K562 (cell line): ENCODE measurements around the gene TTLL3. TPM values are rescaled to one million over a fixed set of nuclear protein-coding genes. Genes with fewer than 3 reads are reported as not detected.

ENCODE experiments used
- ATAC-seq: fragments of 200-7000 bp; cut with Tn5 transposase; 3 replicates; pipeline ENCODE4 v1.9.1; 2020; ENCODE audit warnings: moderate library complexity
- BruUV-seq: library from RNA; stranded (reverse); fragments of 400-500 nt; replicated peaks from 2 replicates; lab custom pipeline; 2021; lab: Mats Ljungman, UMichigan
- CTCF ChIA-PET: fragments of 300-600 bp; formaldehyde crosslinking; extraction: SDS; loops from one replicate; lab custom pipeline; 2021; ENCODE audit warnings: low intra/inter-chr PET ratio; lab: Yijun Ruan, JAX
- POLR2A ChIA-PET: fragments of 300-600, 350-650 bp; sonication (Branson Sonifier 250); formaldehyde crosslinking; extraction: SDS; loops from one replicate; lab custom pipeline; 2021; ENCODE audit warnings: antibody characterized with exemption, inconsistent platforms; lab: Yijun Ruan, JAX
- DNase-seq, 4 experiments: peaks; one replicate each; pipeline versions ENCODE4 v3.0.0 to v3.0.0-alpha.2; 2011 to 2018; ENCODE audit warnings: low spot score in 3 of 4, mixed read lengths in 3 of 4; ENCODE audit errors: extremely low read depth in 1 of 4
- FAIRE-seq: peaks from 2 replicates; lab custom pipeline; 2011; peaks lifted over from hg19 to GRCh38; lab: Jason Lieb, UNC
- H2AFZ ChIP-seq: 2 replicates; pipeline ENCODE4 v1.6.0; 2011; ENCODE audit warnings: low read depth, low read length, control low read depth, inconsistent platforms
- H3K27ac ChIP-seq: fragments of 200-600 bp; 3 replicates; pipeline ENCODE4 v1.8.0; 2011; ENCODE audit warnings: low read depth, mild to moderate bottlenecking, control low read depth, inconsistent platforms, low read length, moderate library complexity, mixed read lengths; ENCODE audit errors: extremely low read depth
- H3K27me3 ChIP-seq, 2 experiments: fragments of 300-600 bp in 1 of 2; 2 replicates in 1 of 2; 3 replicates in 1 of 2; pipeline versions ENCODE4 v1.6.0 to v1.8.0; 2011; ENCODE audit warnings: inconsistent platforms in 2 of 2, low read length in 2 of 2, mild to moderate bottlenecking in 1 of 2, mixed read lengths in 1 of 2, moderate library complexity in 1 of 2; ENCODE audit not compliant: control insufficient read depth in 2 of 2, insufficient read depth in 2 of 2
- H3K36me3 ChIP-seq: fragments of 300-600 bp; 3 replicates; pipeline ENCODE4 v1.8.0; 2011; ENCODE audit warnings: mild to moderate bottlenecking, low read length, inconsistent platforms; ENCODE audit not compliant: control insufficient read depth, insufficient read depth
- H3K4me1 ChIP-seq, 2 experiments: fragments of 200-600 bp in 1 of 2; replicated peaks in 1 of 2; 2 replicates in 1 of 2; 3 replicates in 1 of 2; pipeline versions ENCODE4 v1.5.1 to v1.8.0; 2011; ENCODE audit warnings: inconsistent platforms in 2 of 2, low read length in 2 of 2, mild to moderate bottlenecking in 1 of 2, mixed read lengths in 1 of 2, moderate library complexity in 1 of 2; ENCODE audit not compliant: control insufficient read depth in 2 of 2, insufficient read depth in 2 of 2
- H3K4me2 ChIP-seq: 2 replicates; pipeline ENCODE4 v1.6.1; 2011; ENCODE audit warnings: low read length, control low read depth, inconsistent platforms, mixed read lengths; ENCODE audit not compliant: insufficient read depth
- H3K4me3 ChIP-seq: fragments of 200-600 bp; sonication (generic), shearing (Covaris generic); 2 replicates; pipeline ENCODE4 v1.5.1; 2016; ENCODE audit warnings: control low read depth, inconsistent platforms
- H3K79me2 ChIP-seq: fragments of 200-600 bp; 3 replicates; pipeline ENCODE4 v1.8.0; 2011; ENCODE audit warnings: low read length, inconsistent platforms; ENCODE audit not compliant: control insufficient read depth, insufficient read depth
- H3K9ac ChIP-seq, 2 experiments: 2 replicates each; pipeline versions ENCODE4 v1.6.0 to v1.6.1; 2011; ENCODE audit warnings: low read depth in 2 of 2, low read length in 2 of 2, control low read depth in 1 of 2, inconsistent platforms in 1 of 2, mild to moderate bottlenecking in 1 of 2, mixed read lengths in 1 of 2; ENCODE audit not compliant: insufficient read depth in 1 of 2
- H3K9me1 ChIP-seq: one replicate; pipeline ENCODE4 v1.6.0; 2011; ENCODE audit warnings: inconsistent platforms, mild to moderate bottlenecking, low read length, moderate library complexity; ENCODE audit not compliant: control insufficient read depth, insufficient read depth
- H3K9me3 ChIP-seq: replicated peaks from 2 replicates; pipeline ENCODE4 v1.5.1; 2011; ENCODE audit warnings: low read depth, low read length, inconsistent platforms; ENCODE audit not compliant: control insufficient read depth, insufficient read depth
- H4K20me1 ChIP-seq: replicated peaks from 2 replicates; pipeline ENCODE4 v1.6.1; 2011; ENCODE audit warnings: low read length, inconsistent platforms, mixed read lengths; ENCODE audit not compliant: control insufficient read depth, insufficient read depth
- TAF7 ChIP-seq: fragments of 450-650 bp; IDR thresholded peaks from 2 replicates; pipeline ENCODE4 v1.6.1; 2016; ENCODE audit warnings: missing genetic modification characterization, missing compliant biosample characterization
- ZNF384 ChIP-seq: IDR thresholded peaks from 2 replicates; pipeline ENCODE4 v1.6.1; 2012; ENCODE audit warnings: low read depth, low read length, improper control_type of control experiment
- WGBS: fragments of 100-300 bp; shearing (Covaris generic); methylation state at CpG from one replicate; pipeline ENCODE4 v1.1.6; 2016; ENCODE audit warnings: low coverage, mixed read lengths; ENCODE audit not compliant: insufficient coverage; ENCODE audit errors: missing lambda C conversion rate; 5-methylcytosine and 5-hydroxymethylcytosine counted together
- in situ Hi-C: fragments of 300-500 bp; cut with MboI; formaldehyde crosslinking; loops from 4 replicates; pipeline ENCODE4 v1.15.0; 2018; ENCODE audit warnings: inconsistent platforms, mixed read lengths
- intact Hi-C: fragments of 100-400 bp; cut with micrococcal nuclease; formaldehyde crosslinking; loops from 2 replicates; pipeline ENCODE4 v1.14.2; 2022
- polyA plus RNA-seq, 8 experiments: library from polyadenylated mRNA; depleted of rRNA in 4 of 8; stranded (reverse) in 5 of 8; unstranded in 3 of 8; fragments of >200 nt; fragmentation: Nextera tagmentation in 2 of 8; fragmentation: Illumina TruSeq in 1 of 8; extraction: Ambion mirVana in 2 of 8; extraction: Trizol in 1 of 8; gene quantifications; 2 replicates each; pipeline versions ENCODE4 v1.2.1 to v1.2.3, GENCODE V29; 2011 to 2014; ENCODE audit warnings: inconsistent platforms in 1 of 8, missing spikeins in 1 of 8
- total RNA-seq, 7 experiments: library from RNA; depleted of rRNA in 6 of 7; stranded (reverse); fragments of >200 nt in 6 of 7; fragmentation: Illumina TruSeq in 2 of 7; extraction: Trizol in 2 of 7; gene quantifications; 2 replicates each; pipeline versions ENCODE4 v1.2.1 to v1.2.3, GENCODE V29; 2011 to 2021; ENCODE audit warnings: low replicate concordance in 1 of 7
- TF ChIP-seq, protein P1 (sequence below): sonication (generic); formaldehyde crosslinking; IDR thresholded peaks from 2 replicates; pipeline ENCODE4 v1.8.0; 2022; ENCODE audit warnings: missing genetic modification reagents, mild to moderate bottlenecking, moderate library complexity, borderline replicate concordance
- TF ChIP-seq, protein P2 (sequence below): fragments of 200-800 bp; sonication (Bioruptor generic); IDR thresholded peaks from 2 replicates; pipeline ENCODE4 v1.6.1; 2017; ENCODE audit warnings: missing genetic modification characterization, missing compliant biosample characterization

TTLL3 gene
- total and polyA plus RNA-seq, 9 of the 15 experiments (the other 6 are each of a cell fraction or from before 2014, with no cell fraction given) = 8.9 to 106 (median 33.2) TPM

DNA sequence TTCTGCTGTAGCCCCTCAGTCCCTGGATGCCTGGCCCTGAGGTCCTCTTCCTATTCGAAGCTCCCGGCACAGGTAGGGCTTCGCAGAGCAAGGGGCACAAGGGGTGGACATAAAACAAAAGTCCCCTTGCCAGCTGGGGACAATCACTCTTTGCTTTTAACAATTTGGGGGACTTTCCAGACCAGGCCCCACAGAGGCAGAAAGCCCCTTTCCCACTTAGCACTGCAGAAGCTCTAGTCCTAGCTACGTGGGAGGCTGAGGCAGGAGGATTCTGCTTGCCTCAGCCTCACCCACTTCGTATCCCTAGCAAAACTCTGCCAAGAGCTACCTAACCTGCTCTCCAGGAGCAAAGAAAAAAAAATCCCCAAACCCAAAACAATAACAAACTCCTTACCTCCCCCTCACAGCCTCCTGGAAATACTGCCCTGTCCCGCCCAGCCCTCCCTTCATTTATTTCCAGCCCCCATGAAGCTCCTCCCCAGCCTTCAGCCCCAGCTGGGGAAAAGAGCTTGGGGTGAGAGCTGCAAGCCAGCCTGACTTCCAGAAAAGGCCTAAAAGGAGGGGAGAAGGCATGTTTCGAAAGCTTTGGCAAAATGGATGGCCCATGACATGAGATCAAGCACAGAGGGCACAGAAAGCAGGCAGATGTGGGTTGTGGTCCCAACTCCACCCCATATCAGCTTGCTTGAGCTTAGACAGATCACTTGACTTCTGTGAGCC is 69.9 kb downstream of the TTLL3 start, which contains the start of gene CIDEC:
Gene CIDEC, minus strand, starts transcription at position 424 of the 720 bp plus-strand sequence. CDS start 1,767 bp downstream, outside the sequence.
- Histone ChIP-seq H3K9ac (peak within 1 kb of the TSS in 1 of 2 experiments; percentile 66; a peak in 2 of 4 replicates), H4K20me1 (no peaks in the 10 kb centered on the region), H2AFZ (peak within 1 kb of the TSS; percentile 89), H3K9me1 (no peaks in the 10 kb centered on the region), H3K79me2 (no peaks in the 10 kb centered on the region), H3K36me3 (no peaks in the 10 kb centered on the region), H3K4me2 (peak within 1 kb of the TSS; percentile 20), H3K27me3 (no peaks in the 10 kb centered on the region), H3K4me3 (no peak within 1 kb of the TSS), H3K4me1 (peaks cover 15 to 25% of the 10 kb centered on the region in 2 experiments), H3K27ac (no peak within 1 kb of the TSS), H3K9me3 (no peaks in the 10 kb centered on the region)
- TF ChIP-seq TAF7 (tag) (no peak), ZNF384 (peak; percentile 43; the same call in 1 of the 2 replicates)
- TF ChIP-seq, protein P1, sequence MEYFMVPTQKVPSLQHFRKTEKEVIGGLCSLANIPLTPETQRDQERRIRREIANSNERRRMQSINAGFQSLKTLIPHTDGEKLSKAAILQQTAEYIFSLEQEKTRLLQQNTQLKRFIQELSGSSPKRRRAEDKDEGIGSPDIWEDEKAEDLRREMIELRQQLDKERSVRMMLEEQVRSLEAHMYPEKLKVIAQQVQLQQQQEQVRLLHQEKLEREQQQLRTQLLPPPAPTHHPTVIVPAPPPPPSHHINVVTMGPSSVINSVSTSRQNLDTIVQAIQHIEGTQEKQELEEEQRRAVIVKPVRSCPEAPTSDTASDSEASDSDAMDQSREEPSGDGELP = peak; percentile 25; the same call in 1 of the 2 replicates
- TF ChIP-seq, protein P2, sequence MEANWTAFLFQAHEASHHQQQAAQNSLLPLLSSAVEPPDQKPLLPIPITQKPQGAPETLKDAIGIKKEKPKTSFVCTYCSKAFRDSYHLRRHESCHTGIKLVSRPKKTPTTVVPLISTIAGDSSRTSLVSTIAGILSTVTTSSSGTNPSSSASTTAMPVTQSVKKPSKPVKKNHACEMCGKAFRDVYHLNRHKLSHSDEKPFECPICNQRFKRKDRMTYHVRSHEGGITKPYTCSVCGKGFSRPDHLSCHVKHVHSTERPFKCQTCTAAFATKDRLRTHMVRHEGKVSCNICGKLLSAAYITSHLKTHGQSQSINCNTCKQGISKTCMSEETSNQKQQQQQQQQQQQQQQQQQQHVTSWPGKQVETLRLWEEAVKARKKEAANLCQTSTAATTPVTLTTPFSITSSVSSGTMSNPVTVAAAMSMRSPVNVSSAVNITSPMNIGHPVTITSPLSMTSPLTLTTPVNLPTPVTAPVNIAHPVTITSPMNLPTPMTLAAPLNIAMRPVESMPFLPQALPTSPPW (CRISPR knock-in tag) = peak; percentile 22; the same call in 1 of the 2 replicates
- no TSS peak for BruUV-seq
- ChIA-PET POLR2A (interaction anchor here (0.6 to 1.7 kb wide), 7 partner anchors 10 to 104 kb away, joined by 3 to 7 read pairs (median 4); partner anchors contain the start of gene JAGN1), CTCF (no interaction called here)
- ATAC-seq = peak; percentile 28
- FAIRE-seq = no peak
- intact Hi-C loops = no loop called here
- in situ Hi-C loops = no loop called here
- WGBS = 62% methylated on average over 7 of the region's 7 CpGs
- peak in 2 of 4 experiments; percentile 46 to 58 for DNase-seq
